Measurements from ENCODE around the gene PMAIP1.
A peak's percentile ranks its signal among the peaks of the same experiment; 100 is the strongest.
"Not testable (repeated sequence)": the region's sequence is repeated elsewhere in the genome, so short reads cannot be mapped to it uniquely, and the experiment has no call there.

The PMAIP1 gene

GRCh38 chr18:59899298-59900221, at the start of gene PMAIP1:
TSS of gene PMAIP1 (plus strand) at chr18:59899996. CDS start at chr18:59900178, 182 bp downstream.
- peak in 45 of 56 donors; percentile 7 to 77 (median 31) for DNase-seq

DNA sequence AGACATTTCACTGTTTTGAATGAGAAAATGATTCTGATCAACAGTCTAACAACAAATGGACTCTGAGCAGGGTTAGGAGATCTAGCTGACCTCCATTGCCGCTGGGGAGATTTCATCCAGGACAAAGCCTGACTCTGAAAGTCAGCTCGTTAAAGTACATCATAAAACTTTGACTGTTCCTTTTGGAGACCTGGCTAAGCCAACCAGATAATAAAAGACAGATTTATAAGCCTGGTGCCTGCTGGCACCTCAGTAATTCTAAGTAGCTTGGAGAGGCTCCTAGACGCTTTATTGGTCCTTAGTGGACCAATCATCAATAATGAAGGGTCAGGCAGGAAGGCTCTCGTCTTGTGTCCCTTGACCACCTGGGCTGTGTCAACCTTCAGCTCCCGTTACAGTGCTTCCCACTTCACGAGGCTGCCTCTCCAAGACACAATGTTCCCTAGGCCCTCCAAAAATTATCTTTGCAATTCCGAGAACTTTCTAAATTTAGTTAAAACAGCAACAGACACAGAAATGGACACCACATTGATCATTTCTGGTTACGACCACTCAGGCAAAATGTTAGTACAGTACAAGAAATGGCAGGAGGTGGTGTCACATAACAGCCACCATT, 47.9 kb upstream of the PMAIP1 start:
- DNase-seq, result no peak

GRCh38 chr18:59852548-59852947, 47.2 kb upstream of the PMAIP1 start:
- no peak for DNase-seq

GRCh38 chr18:59853380-59853779, 46.4 kb upstream of the PMAIP1 start:
- DNase-seq, result no peak

DNA sequence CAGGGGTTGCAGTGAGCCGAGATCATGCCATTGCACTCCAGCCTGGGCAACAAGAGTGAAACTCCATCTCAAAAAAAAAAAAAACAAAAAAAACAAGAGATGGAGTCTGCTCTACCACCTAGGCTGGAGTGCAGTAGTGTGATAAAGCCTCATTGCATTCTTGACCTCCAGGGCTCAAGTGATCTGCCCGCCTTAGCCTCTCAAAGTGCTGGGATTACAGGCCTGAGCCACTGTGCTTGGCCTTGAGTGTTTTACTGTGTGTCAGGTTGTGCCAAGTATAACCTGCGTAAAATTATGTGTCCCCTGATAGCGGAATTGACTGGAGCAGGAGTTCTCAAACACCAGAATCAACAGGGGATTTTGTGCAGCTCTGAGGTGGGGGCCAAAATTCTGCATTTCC, 45.8 kb upstream of the PMAIP1 start:
- not testable (repeated sequence) for DNase-seq

- DNase-seq, result no peak
Measured at GRCh38 chr18:59861009-59861408, 38.8 kb upstream of the PMAIP1 start.

DNA sequence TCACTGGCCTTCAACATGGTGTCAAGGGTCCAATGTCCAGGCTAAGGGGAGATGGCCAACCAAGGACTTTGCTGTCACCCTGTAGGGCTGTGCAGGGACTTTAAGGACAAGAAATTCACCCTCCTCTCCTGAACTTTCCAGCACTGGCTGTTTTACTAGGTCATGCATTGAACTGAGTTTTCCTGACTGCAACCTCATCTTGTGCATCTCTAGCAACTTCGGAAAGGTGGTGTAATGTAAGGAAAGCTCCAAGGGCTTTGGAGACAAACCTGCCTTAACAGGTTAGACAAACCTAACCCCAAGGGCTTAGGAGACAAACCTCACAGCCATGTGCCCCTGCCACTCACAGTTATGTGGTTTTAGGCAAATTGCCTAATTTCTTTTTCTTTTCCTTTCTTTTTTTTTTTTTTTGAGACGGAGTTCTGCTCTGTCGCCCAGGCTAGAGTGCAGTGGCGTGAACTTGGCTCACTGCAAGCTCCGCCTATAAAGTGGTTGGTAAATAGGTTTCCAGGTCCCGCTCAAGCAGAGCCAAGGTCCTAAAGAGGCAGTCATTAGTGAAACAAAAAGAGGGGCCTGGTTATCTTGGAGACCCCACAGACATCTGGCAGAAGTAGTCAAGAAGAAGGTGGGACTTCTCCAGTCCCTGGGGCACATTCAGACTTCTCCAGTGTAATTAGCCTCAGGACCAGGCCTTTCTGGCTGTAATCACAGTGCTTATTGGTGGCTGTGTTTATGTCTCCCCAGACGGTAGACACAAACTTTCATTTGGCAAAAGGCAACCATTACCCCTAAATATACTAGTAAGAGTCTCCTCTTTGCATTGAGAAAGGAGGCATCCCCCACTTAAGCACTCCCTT, 37.6 kb upstream of the PMAIP1 start:
- no peak for DNase-seq

GRCh38 chr18:59865241-59865986, 34.4 kb upstream of the PMAIP1 start:
- DNase-seq, result no peak

DNA sequence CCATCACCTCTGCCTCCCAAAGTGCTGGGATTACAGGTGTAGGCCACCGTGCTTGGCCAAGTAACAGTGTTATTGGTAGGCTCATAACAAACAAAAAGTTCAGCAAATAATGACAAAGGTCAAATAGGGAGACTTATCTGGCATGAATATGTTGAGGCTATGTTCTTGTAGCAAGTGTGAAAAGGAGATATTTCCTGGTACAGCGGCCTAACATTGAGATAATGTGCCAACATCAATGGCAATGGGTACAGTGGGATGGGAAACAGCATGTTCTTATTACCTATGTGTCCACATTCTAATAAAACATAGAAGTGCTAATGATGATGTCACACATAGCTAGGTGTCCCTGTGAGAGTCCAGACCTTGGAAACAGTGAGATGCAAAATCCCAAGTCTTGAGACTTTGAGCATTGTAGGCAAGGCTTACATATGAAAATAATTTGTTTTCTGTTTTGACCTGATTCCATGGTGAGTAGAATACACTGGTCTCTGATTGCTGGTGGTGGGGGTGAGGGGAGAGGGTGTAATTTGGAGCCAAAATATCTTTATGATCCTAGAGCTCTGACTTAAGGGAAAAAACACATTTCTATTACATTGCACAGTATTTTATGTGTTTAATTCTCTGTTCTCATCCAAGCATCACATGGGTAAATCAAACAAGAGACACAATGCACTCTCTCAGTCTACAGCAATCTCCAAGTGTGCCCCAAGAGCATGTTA, 33.1 kb upstream of the PMAIP1 start:
- no peak for DNase-seq

- no peak for DNase-seq
Measured at GRCh38 chr18:59867337-59868104, 32.3 kb upstream of the PMAIP1 start.

GRCh38 chr18:59870623-59871130, 29.1 kb upstream of the PMAIP1 start:
- DNase-seq, result no peak

DNA sequence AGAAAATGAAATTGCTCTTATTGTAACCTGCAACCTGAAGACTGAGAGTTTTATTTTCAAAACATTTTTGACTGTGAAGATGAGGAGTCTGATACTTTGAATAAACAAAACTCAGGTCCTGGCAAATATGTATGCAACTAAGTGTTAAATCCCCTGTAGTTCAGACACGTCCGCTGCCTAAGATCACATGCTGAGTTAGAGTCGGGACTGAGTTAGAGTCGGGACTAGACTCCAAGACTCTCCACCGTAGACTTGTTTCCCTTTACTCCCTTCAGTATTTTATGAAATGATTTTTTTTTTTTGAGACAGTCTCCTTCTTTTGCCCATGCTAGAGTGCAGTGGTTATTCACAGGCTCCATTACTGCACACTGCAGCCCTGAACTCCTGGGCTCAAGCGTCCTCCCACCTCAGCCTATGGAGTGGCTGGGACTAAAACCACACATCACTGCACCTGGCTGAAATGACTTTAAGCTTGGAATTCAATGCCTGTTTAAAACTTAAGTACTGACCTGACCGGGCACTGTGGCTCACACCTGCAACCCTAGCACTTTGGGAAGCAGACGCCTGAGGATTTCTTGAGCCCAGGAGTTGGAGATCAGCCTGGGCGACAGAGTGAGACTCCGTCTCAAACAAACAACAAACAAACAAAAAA, 28.0 kb upstream of the PMAIP1 start:
- no peak for DNase-seq

GRCh38 chr18:59873641-59874040, 26.2 kb upstream of the PMAIP1 start:
- DNase-seq, result no peak

DNA sequence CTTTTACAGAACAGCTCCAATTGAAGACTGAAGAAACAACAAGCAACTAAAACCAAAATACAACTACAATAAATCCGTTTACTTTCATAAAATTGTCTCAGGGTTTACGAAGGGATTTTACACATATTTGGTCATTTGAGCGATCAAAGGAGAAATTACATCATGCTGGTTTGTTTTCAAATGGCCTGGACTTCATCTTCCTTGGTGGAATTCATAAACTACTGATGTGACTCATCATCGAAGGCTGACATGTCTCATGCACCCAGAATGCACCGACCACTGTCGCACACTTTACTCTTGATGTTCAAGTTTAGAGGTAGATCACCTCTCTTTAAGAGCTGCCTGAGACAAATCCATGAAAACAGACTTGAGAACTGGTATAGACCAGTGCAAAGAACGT, 25.6 kb upstream of the PMAIP1 start:
- DNase-seq, result no peak

GRCh38 chr18:59876310-59876626, 23.5 kb upstream of the PMAIP1 start:
- no peak for DNase-seq

DNA sequence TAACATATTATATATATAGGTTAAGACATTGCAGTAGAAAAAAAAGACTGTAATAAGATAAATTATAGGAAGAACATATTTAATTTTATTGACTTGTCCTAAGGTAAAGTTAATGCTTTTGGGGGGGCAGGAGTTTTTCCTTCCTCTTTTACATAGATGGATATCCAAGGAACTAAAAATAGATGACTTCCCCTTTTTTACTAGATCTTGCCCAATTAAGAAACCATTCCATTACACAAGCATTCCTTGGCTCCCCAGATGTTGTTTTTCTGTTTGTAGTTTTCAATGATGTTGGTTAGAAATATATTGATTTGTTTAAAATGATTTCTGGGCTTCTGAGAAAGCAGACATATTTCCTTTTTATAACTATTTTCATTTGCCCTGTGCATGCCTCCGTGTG, 22.4 kb upstream of the PMAIP1 start:
- no peak for DNase-seq

DNA sequence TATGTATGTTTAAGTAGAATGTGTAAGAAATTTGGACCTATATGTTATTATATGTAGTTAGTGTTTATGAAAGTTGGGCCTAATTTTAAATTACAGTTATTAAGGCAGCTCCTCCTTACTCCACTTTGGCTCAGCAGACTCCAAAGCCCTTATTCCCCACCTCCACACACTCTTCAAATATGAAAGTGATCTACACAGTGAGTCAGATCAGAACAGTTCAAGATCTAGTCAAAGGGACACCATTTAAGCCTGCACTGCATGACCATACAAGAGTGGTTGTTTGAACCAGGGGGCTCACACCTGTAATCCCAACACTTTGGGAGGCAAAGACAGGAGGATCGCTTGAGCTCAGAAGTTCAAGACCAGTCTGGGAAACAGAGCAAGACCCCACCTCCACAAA, 21.2 kb upstream of the PMAIP1 start:
- no peak for DNase-seq

GRCh38 chr18:59881728-59882656, 17.8 kb upstream of the PMAIP1 start:
- no peak for DNase-seq
